Camera-type eye (tissue), 1 donor: ENCODE results near the gene PSMB1. TPM values are rescaled to one million over a fixed set of nuclear protein-coding genes. Genes with fewer than 3 reads are reported as not detected.

Experiments used
- total RNA-seq: library from RNA; depleted of rRNA; stranded (reverse); fragments of >200 nt; gene quantifications from one replicate; pipeline ENCODE4 v1.2.3, GENCODE V29; 2014

PSMB1 gene
- total RNA-seq, result 136 TPM

DNA sequence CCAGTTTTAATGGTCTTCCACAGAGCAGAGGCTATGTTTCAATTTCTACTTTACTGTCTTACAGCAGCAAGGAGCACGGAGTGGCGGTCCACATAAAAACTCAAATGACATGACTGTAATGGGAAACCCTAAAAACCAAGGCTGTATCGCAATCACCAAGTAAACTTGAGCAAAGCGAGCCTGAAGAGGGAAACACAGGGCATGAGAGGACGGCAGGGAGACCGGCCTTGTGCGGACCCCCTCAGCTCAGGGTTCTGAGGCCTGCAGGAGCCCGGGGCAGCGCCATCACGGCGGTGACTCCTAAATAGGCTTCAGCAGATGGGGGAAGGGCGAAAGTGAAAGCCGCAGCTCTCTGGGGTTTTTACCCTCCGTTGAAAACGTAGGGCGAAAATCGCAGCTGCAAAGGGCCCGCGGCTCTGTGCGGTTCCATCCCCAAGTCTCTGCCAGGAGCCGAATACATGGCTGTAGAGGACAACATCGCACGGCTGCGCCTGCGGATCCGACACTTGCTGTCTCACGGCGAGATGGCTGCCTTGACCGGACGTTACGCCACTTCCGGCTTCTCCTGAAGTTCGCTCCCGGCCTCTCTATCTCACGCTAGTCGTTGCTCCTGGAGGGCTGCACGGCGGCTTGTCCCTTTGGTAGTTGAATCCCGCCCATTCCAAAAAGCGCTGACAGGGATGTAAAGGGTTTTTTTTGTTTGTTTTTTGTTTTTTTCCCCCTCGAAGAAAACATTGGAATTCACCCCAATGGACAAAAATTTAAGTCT lies at the start of gene PSMB1:
PSMB1 (minus strand) TSS at position 543 of the 769 bp plus-strand sequence; CDS start at position 478, 65 bp downstream.

DNA sequence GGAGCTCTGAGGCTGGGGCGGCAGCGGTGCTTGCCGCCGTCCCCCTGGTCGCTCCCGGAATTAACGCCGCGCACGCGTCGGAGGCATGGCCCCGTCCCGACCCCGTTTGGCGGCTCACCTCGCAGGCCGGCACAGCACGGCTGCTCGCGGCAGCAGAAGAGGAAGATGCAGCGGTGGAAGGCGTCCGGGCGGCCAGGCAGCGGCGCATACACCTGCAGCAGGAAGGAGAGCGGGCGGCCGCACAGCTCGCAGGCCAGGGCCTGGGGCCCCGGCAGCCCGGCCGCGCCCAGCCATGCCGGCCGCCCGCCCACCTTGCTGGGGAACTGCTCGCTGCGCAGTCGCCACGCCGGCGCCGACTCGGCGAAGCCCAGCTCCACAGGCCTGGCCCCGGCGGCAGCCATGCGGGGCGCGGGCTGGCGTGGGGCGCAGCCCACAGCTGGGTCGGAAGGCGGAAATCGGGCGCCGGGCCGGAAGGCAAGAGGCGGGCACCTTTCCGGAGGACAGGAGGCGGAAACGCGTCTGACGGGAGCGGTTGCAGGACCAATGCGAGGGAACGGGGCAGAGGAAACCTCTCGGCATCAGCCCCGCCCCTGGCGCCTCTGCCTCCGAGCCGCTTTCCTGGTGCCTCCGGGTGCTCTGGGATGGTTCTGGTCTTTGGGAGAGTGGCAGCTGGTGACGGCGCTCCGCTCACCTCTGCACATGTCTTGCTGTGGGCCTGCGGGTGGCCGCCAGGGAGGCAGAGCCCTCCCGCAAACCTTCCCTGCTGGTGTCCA lies 31.3 kb upstream of the PSMB1 start, which contains the start of gene PDCD2:
PDCD2 (minus strand) TSS at position 457 of the 773 bp plus-strand sequence; CDS start at position 401, 56 bp downstream.

DNA sequence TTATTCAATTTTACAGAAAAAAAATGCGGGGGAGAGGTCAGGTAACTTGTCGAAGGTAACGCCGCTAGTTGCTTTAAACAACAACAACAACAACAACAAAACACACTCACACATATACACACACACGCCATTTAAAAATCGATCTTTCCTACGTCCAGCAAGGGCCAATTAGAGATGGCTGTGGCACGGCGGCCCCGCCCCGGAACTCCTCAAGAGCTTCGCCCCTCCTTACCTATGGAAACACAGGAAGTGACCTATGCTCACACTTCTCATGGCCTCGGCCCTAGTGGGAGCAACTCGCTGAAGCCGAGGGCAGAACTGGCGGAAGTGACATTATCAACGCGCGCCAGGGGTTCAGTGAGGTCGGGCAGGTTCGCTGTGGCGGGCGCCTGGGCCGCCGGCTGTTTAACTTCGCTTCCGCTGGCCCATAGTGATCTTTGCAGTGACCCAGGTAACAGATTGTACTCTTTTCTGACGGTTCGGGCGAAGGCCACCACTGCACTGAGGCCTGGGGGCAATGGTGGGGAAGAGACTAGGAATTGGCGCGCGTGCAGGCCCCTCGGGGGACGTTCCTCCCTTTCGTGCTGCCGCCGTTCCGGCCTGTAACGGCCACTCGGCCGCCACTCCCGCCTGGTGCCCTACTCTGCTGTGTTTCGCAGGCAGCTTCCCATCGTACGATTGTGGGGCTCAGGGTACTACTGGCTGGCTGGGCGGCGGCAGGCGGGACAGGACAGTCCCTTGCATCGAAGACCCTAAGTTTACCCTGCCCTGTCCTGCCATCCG lies 1.1 kb upstream of the PSMB1 start, which contains the start of gene TBP:
TBP (plus strand) TSS at position 357 of the 783 bp plus-strand sequence. CDS start 2,661 bp downstream, outside the sequence.

Other genes with a start within 250 kb of the PSMB1 start
- gene FAM120B, start 246.5 kb downstream of the PSMB1 start, total RNA-seq, result 54.3 TPM
- gene TBP, start 1.1 kb upstream of the PSMB1 start, total RNA-seq, result 19.7 TPM
- 34.1 TPM for gene PDCD2, start 31.3 kb upstream of the PSMB1 start, total RNA-seq